ENCODE data around the gene MAPKAP1.
"Not testable (repeated sequence)": the region's sequence is repeated elsewhere in the genome, so short reads cannot be mapped to it uniquely, and the experiment has no call there.

MAPKAP1 gene

GRCh38 chr9:125726456-125727132, 19.6 kb upstream of the MAPKAP1 start:
- H3K27me3 ChIP-seq (ENCODE audit: control insufficient read depth, insufficient read depth, low read length), result no peaks in the 10 kb centered on the region
- H3K27ac ChIP-seq (ENCODE audit: low read length), result no peak overlapping the region
- H3K36me3 ChIP-seq (ENCODE audit: control insufficient read depth, low read depth, low read length), result no peaks in the 10 kb centered on the region
- no peaks in the 10 kb centered on the region for H3K4me1 ChIP-seq (ENCODE audit: control insufficient read depth, low read depth, low read length)
- H3K4me3 ChIP-seq (ENCODE audit: low read length), result no peak overlapping the region
- no peaks in the 10 kb centered on the region for H3K9me3 ChIP-seq (ENCODE audit: control insufficient read depth, low read depth, low read length)
- H3K9ac ChIP-seq (ENCODE audit: low read length), result no peak overlapping the region

- Histone ChIP-seq H3K36me3 (ENCODE audit: control insufficient read depth, low read depth, low read length) (no peaks in the 10 kb centered on the region), H3K9ac (ENCODE audit: low read length) (peak overlapping the region; percentile 38), H3K4me1 (ENCODE audit: control insufficient read depth, low read depth, low read length) (peaks cover 3% of the 10 kb centered on the region), H3K9me3 (ENCODE audit: control insufficient read depth, low read depth, low read length) (no peaks in the 10 kb centered on the region), H3K27ac (ENCODE audit: low read length) (peak overlapping the region; percentile 75), H3K27me3 (ENCODE audit: control insufficient read depth, insufficient read depth, low read length) (no peaks in the 10 kb centered on the region), H3K4me3 (ENCODE audit: low read length) (peak overlapping the region; percentile 59)
These were observed 430 bp upstream of the MAPKAP1 start for GRCh38 chr9:125707472-125707804.

GRCh38 chr9:125705893-125706292, 1.1 kb downstream of the MAPKAP1 start:
- Histone ChIP-seq H3K9ac (ENCODE audit: low read length) (peak overlapping the region; percentile 49), H3K4me3 (ENCODE audit: low read length) (peak overlapping the region; percentile 59), H3K27me3 (ENCODE audit: control insufficient read depth, insufficient read depth, low read length) (no peaks in the 10 kb centered on the region), H3K9me3 (ENCODE audit: control insufficient read depth, low read depth, low read length) (no peaks in the 10 kb centered on the region), H3K27ac (ENCODE audit: low read length) (no peak overlapping the region), H3K4me1 (ENCODE audit: control insufficient read depth, low read depth, low read length) (peaks cover 14% of the 10 kb centered on the region), H3K36me3 (ENCODE audit: control insufficient read depth, low read depth, low read length) (no peaks in the 10 kb centered on the region)

- Histone ChIP-seq H3K36me3 (ENCODE audit: control insufficient read depth, low read depth, low read length) (no peaks in the 10 kb centered on the region), H3K27me3 (ENCODE audit: control insufficient read depth, insufficient read depth, low read length) (no peaks in the 10 kb centered on the region), H3K9me3 (ENCODE audit: control insufficient read depth, low read depth, low read length) (no peaks in the 10 kb centered on the region), H3K27ac (ENCODE audit: low read length) (no peak overlapping the region), H3K9ac (ENCODE audit: low read length) (no peak overlapping the region), H3K4me3 (ENCODE audit: low read length) (no peak overlapping the region), H3K4me1 (ENCODE audit: control insufficient read depth, low read depth, low read length) (peaks cover 19% of the 10 kb centered on the region)
These were observed 3.3 kb downstream of the MAPKAP1 start for GRCh38 chr9:125703662-125704061.

GRCh38 chr9:125701351-125701750, 5.7 kb downstream of the MAPKAP1 start:
- peak overlapping the region; percentile 34 for H3K4me3 ChIP-seq (ENCODE audit: low read length)
- peaks cover 16% of the 10 kb centered on the region for H3K4me1 ChIP-seq (ENCODE audit: control insufficient read depth, low read depth, low read length)

GRCh38 chr9:125700791-125701190, 6.2 kb downstream of the MAPKAP1 start:
- H3K4me1 ChIP-seq (ENCODE audit: control insufficient read depth, low read depth, low read length), result peaks cover 16% of the 10 kb centered on the region
- peak overlapping the region; percentile 59 for H3K27ac ChIP-seq (ENCODE audit: low read length)
- H3K9me3 ChIP-seq (ENCODE audit: control insufficient read depth, low read depth, low read length), result no peaks in the 10 kb centered on the region
- H3K27me3 ChIP-seq (ENCODE audit: control insufficient read depth, insufficient read depth, low read length), result no peaks in the 10 kb centered on the region
- no peak overlapping the region for H3K9ac ChIP-seq (ENCODE audit: low read length)
- H3K36me3 ChIP-seq (ENCODE audit: control insufficient read depth, low read depth, low read length), result no peaks in the 10 kb centered on the region
- H3K4me3 ChIP-seq (ENCODE audit: low read length), result peak overlapping the region; percentile 34

More at GRCh38 chr9:125701351-125701750, 5.7 kb downstream of the MAPKAP1 start:
- Histone ChIP-seq H3K27ac (ENCODE audit: low read length) (no peak overlapping the region), H3K36me3 (ENCODE audit: control insufficient read depth, low read depth, low read length) (no peaks in the 10 kb centered on the region), H3K27me3 (ENCODE audit: control insufficient read depth, insufficient read depth, low read length) (no peaks in the 10 kb centered on the region), H3K9ac (ENCODE audit: low read length) (no peak overlapping the region), H3K9me3 (ENCODE audit: control insufficient read depth, low read depth, low read length) (no peaks in the 10 kb centered on the region)

GRCh38 chr9:125699870-125700269, 7.1 kb downstream of the MAPKAP1 start:
- no peak overlapping the region for H3K27ac ChIP-seq (ENCODE audit: low read length)
- no peaks in the 10 kb centered on the region for H3K36me3 ChIP-seq (ENCODE audit: control insufficient read depth, low read depth, low read length)
- peaks cover 23% of the 10 kb centered on the region for H3K4me1 ChIP-seq (ENCODE audit: control insufficient read depth, low read depth, low read length)
- no peak overlapping the region for H3K4me3 ChIP-seq (ENCODE audit: low read length)
- H3K9me3 ChIP-seq (ENCODE audit: control insufficient read depth, low read depth, low read length), result no peaks in the 10 kb centered on the region
- H3K27me3 ChIP-seq (ENCODE audit: control insufficient read depth, insufficient read depth, low read length), result no peaks in the 10 kb centered on the region
- H3K9ac ChIP-seq (ENCODE audit: low read length), result no peak overlapping the region

GRCh38 chr9:125696106-125696647, 10.8 kb downstream of the MAPKAP1 start:
- Histone ChIP-seq H3K4me1 (ENCODE audit: control insufficient read depth, low read depth, low read length) (peaks cover 31% of the 10 kb centered on the region), H3K27me3 (ENCODE audit: control insufficient read depth, insufficient read depth, low read length) (no peaks in the 10 kb centered on the region), H3K9me3 (ENCODE audit: control insufficient read depth, low read depth, low read length) (no peaks in the 10 kb centered on the region), H3K4me3 (ENCODE audit: low read length) (no peak overlapping the region), H3K36me3 (ENCODE audit: control insufficient read depth, low read depth, low read length) (no peaks in the 10 kb centered on the region), H3K27ac (ENCODE audit: low read length) (no peak overlapping the region), H3K9ac (ENCODE audit: low read length) (no peak overlapping the region)

GRCh38 chr9:125695548-125695947, 11.5 kb downstream of the MAPKAP1 start:
- not testable (repeated sequence) for H3K27ac ChIP-seq (ENCODE audit: low read length); H3K9me3 ChIP-seq (ENCODE audit: control insufficient read depth, low read depth, low read length); H3K36me3 ChIP-seq (ENCODE audit: control insufficient read depth, low read depth, low read length); H3K27me3 ChIP-seq (ENCODE audit: control insufficient read depth, insufficient read depth, low read length); H3K9ac ChIP-seq (ENCODE audit: low read length); H3K4me3 ChIP-seq (ENCODE audit: low read length)
- H3K4me1 ChIP-seq (ENCODE audit: control insufficient read depth, low read depth, low read length), result peaks cover 25% of the 10 kb centered on the region

- H3K9me3 ChIP-seq (ENCODE audit: control insufficient read depth, low read depth, low read length), result no peaks in the 10 kb centered on the region
- H3K4me3 ChIP-seq (ENCODE audit: low read length), result no peak overlapping the region
- no peak overlapping the region for H3K27ac ChIP-seq (ENCODE audit: low read length)
- H3K9ac ChIP-seq (ENCODE audit: low read length), result no peak overlapping the region
- no peaks in the 10 kb centered on the region for H3K27me3 ChIP-seq (ENCODE audit: control insufficient read depth, insufficient read depth, low read length)
- no peaks in the 10 kb centered on the region for H3K36me3 ChIP-seq (ENCODE audit: control insufficient read depth, low read depth, low read length)
- H3K4me1 ChIP-seq (ENCODE audit: control insufficient read depth, low read depth, low read length), result peaks cover 23% of the 10 kb centered on the region
These were observed 12.5 kb downstream of the MAPKAP1 start for GRCh38 chr9:125694478-125694877.

- H3K9ac ChIP-seq (ENCODE audit: low read length); H3K27ac ChIP-seq (ENCODE audit: low read length); H3K27me3 ChIP-seq (ENCODE audit: control insufficient read depth, insufficient read depth, low read length); H3K36me3 ChIP-seq (ENCODE audit: control insufficient read depth, low read depth, low read length); H3K9me3 ChIP-seq (ENCODE audit: control insufficient read depth, low read depth, low read length); H3K4me3 ChIP-seq (ENCODE audit: low read length): not testable (repeated sequence)
- peaks cover 23% of the 10 kb centered on the region for H3K4me1 ChIP-seq (ENCODE audit: control insufficient read depth, low read depth, low read length)
These were observed 13.5 kb downstream of the MAPKAP1 start for GRCh38 chr9:125693492-125693891.

- H3K27ac ChIP-seq (ENCODE audit: low read length), result no peak overlapping the region
- no peaks in the 10 kb centered on the region for H3K27me3 ChIP-seq (ENCODE audit: control insufficient read depth, insufficient read depth, low read length)
- no peak overlapping the region for H3K4me3 ChIP-seq (ENCODE audit: low read length)
These were observed 15.1 kb downstream of the MAPKAP1 start for GRCh38 chr9:125691869-125692268.

More at GRCh38 chr9:125691869-125692268, 15.1 kb downstream of the MAPKAP1 start:
- no peak overlapping the region for H3K9ac ChIP-seq (ENCODE audit: low read length)
- no peaks in the 10 kb centered on the region for H3K9me3 ChIP-seq (ENCODE audit: control insufficient read depth, low read depth, low read length)
- H3K4me1 ChIP-seq (ENCODE audit: control insufficient read depth, low read depth, low read length), result peaks cover 23% of the 10 kb centered on the region
- no peaks in the 10 kb centered on the region for H3K36me3 ChIP-seq (ENCODE audit: control insufficient read depth, low read depth, low read length)

All from iPS-18a (cell line).